ENCODE measurements around the gene BPIFA3.
A peak's percentile ranks its signal among the peaks of the same experiment; 100 is the strongest.

BPIFA3 gene

DNA sequence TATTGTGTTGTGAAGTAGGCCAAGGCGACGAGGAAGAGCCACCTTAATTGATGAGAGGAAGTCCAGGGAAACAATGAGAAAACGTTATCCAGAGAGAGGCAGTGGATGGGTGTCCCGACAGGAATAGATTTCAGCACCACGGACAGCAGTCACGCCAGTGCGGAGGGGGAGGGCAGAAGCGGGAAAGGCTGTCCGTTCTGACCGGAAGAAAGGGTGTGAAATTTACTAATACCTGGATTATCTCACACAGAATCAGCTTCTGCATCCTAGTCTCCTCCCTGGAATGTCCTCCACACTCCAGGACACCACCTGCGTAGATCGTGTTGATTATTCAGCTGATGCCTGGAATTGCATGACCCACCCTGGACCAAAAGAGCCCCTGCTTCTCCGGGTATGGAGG is 7.4 kb upstream of the BPIFA3 start:
- in situ Hi-C loops (cut with MboI; ENCODE audit: low pct_unique_long_range_greater_than_20kb, low sequenced_read_pairs, unreplicated experiment), result no loop called here
- peak; percentile 47 for DNase-seq (ENCODE audit: low spot score)
- TF ChIP-seq, protein P1, sequence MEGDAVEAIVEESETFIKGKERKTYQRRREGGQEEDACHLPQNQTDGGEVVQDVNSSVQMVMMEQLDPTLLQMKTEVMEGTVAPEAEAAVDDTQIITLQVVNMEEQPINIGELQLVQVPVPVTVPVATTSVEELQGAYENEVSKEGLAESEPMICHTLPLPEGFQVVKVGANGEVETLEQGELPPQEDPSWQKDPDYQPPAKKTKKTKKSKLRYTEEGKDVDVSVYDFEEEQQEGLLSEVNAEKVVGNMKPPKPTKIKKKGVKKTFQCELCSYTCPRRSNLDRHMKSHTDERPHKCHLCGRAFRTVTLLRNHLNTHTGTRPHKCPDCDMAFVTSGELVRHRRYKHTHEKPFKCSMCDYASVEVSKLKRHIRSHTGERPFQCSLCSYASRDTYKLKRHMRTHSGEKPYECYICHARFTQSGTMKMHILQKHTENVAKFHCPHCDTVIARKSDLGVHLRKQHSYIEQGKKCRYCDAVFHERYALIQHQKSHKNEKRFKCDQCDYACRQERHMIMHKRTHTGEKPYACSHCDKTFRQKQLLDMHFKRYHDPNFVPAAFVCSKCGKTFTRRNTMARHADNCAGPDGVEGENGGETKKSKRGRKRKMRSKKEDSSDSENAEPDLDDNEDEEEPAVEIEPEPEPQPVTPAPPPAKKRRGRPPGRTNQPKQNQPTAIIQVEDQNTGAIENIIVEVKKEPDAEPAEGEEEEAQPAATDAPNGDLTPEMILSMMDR (IDR thresholded peaks at IDR 0.05; ENCODE audit: extremely low read depth, insufficient read depth, missing control alignments), result no peak

DNA sequence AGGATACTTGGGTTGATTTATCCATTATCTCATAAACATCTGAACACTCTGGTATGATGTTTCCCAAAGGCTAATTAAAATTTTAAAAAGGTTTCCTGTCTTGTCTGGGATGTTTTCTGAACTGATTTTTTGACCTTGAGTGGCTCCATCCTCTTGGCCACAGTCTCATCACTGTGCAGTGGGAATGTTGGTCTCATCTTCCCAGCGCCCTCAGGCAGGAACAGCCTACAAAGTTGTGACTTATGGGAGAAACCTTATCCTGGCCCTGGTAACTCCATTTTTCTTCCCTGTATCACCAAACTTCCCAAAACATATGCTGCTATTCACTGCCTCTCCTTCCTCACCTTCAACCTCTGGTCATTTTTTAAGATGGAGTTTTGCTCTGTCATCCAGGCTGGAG is 6.8 kb upstream of the BPIFA3 start:
- in situ Hi-C loops (cut with MboI; ENCODE audit: low pct_unique_long_range_greater_than_20kb, low sequenced_read_pairs, unreplicated experiment), result no loop called here
- TF ChIP-seq, protein P1 (IDR thresholded peaks at IDR 0.05; ENCODE audit: extremely low read depth, insufficient read depth, missing control alignments), result no peak

GRCh38 chr20:33211817-33212424 is 5.2 kb upstream of the BPIFA3 start:
- DNase-seq (ENCODE audit: low spot score), result peak; percentile 58
- in situ Hi-C loops (cut with MboI; ENCODE audit: low pct_unique_long_range_greater_than_20kb, low sequenced_read_pairs, unreplicated experiment), result no loop called here
- TF ChIP-seq, protein P1 (IDR thresholded peaks at IDR 0.05; ENCODE audit: extremely low read depth, insufficient read depth, missing control alignments), result peak; percentile 66

More for the DNA sequence above, 6.8 kb upstream of the BPIFA3 start:
- no peak for DNase-seq (ENCODE audit: low spot score)

DNA sequence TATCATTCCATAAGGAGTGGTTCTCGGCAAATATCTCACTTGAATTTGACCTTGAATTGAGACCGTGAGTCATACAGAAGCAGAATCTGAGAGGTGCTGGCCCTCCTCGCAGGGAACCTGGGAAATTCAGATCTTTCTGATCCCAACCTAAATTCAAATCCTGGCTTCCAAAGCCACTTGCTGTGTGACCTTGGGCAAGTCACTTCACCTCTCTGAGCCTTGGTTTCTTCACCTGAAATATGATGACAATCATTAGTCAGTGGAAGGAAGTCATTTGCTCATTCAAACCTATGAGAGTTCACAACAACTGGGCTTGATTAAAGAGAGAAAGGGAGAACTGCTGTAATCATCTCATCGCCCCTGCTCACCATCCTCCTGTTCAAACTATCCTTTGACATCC is 7.2 kb downstream of the BPIFA3 start:
- in situ Hi-C loops (cut with MboI; ENCODE audit: low pct_unique_long_range_greater_than_20kb, low sequenced_read_pairs, unreplicated experiment), result no loop called here
- no peak for DNase-seq (ENCODE audit: low spot score)
- TF ChIP-seq, protein P1 (IDR thresholded peaks at IDR 0.05; ENCODE audit: extremely low read depth, insufficient read depth, missing control alignments), result no peak

- DNase-seq (ENCODE audit: low spot score), result no peak
- in situ Hi-C loops (cut with MboI; ENCODE audit: low pct_unique_long_range_greater_than_20kb, low sequenced_read_pairs, unreplicated experiment), result no loop called here
- TF ChIP-seq, protein P1 (IDR thresholded peaks at IDR 0.05; ENCODE audit: extremely low read depth, insufficient read depth, missing control alignments), result no peak
Observed at GRCh38 chr20:33229843-33230242, 12.7 kb downstream of the BPIFA3 start.

GRCh38 chr20:33231237-33231636 is 14.1 kb downstream of the BPIFA3 start:
- DNase-seq (ENCODE audit: low spot score), result no peak
- TF ChIP-seq, protein P1 (IDR thresholded peaks at IDR 0.05; ENCODE audit: extremely low read depth, insufficient read depth, missing control alignments), result no peak
- in situ Hi-C loops (cut with MboI; ENCODE audit: low pct_unique_long_range_greater_than_20kb, low sequenced_read_pairs, unreplicated experiment), result no loop called here
